Progenitor cell of endocrine pancreas (in vitro differentiated cells): ENCODE data around the gene NBEA. TPM values are rescaled to one million over a fixed set of nuclear protein-coding genes. Genes with fewer than 3 reads are reported as not detected.

Experiments
- DNase-seq: peaks from one replicate; pipeline ENCODE4 v3.0.0; 2021; ENCODE audit warnings: low spot score; ENCODE audit not compliant: unreplicated experiment
- H3K27ac Mint-ChIP-seq: 2 replicates; pipeline ENCODE4 v1.8.0; 2021; ENCODE audit warnings: mild to moderate bottlenecking, moderate library complexity, mixed read lengths
- H3K27me3 Mint-ChIP-seq: 2 replicates; pipeline ENCODE4 v1.8.0; 2021; ENCODE audit warnings: mixed read lengths
- H3K36me3 Mint-ChIP-seq: 2 replicates; pipeline ENCODE4 v1.8.0; 2022; ENCODE audit warnings: mixed read lengths; ENCODE audit not compliant: insufficient read depth
- H3K4me1 Mint-ChIP-seq: 2 replicates; pipeline ENCODE4 v1.8.0; 2021; ENCODE audit warnings: low read depth, mixed read lengths
- H3K4me3 Mint-ChIP-seq: 2 replicates; pipeline ENCODE4 v1.8.0; 2021; ENCODE audit warnings: low read depth, mild to moderate bottlenecking, moderate library complexity, mixed read lengths
- H3K9me3 Mint-ChIP-seq: 2 replicates; pipeline ENCODE4 v1.8.0; 2021; ENCODE audit warnings: low read depth, mixed read lengths
- CTCF ChIP-seq: fragments of 200-600 bp; sonication (generic); IDR thresholded peaks from one replicate; pipeline ENCODE4 v1.5.0; 2021; ENCODE audit warnings: antibody characterized with exemption, mild to moderate bottlenecking; ENCODE audit not compliant: unreplicated experiment
- total RNA-seq: library from RNA; stranded (reverse); gene quantifications from 2 replicates; pipeline ENCODE4 v1.2.1, GENCODE V29; 2021

NBEA gene
- total RNA-seq, 1 donor from 2014 or later, result 21.7 TPM

- Mint-ChIP-seq H3K27ac (no peak overlapping the region), H3K4me3 (no peak overlapping the region), H3K9me3 (no peaks in the 10 kb centered on the region), H3K27me3 (no peaks in the 10 kb centered on the region), H3K4me1 (no peaks in the 10 kb centered on the region), H3K36me3 (no peaks in the 10 kb centered on the region)
- no peak for DNase-seq
- TF ChIP-seq CTCF, result no peak
Observed at GRCh38 chr13:35411059-35411744, 469.1 kb downstream of the NBEA start.

- no peak for DNase-seq
- Mint-ChIP-seq H3K4me3 (no peak overlapping the region), H3K9me3 (no peaks in the 10 kb centered on the region), H3K27me3 (no peaks in the 10 kb centered on the region), H3K27ac (no peak overlapping the region), H3K4me1 (peaks cover 7% of the 10 kb centered on the region), H3K36me3 (no peaks in the 10 kb centered on the region)
- TF ChIP-seq CTCF, result no peak
Observed at GRCh38 chr13:35448465-35448864, 506.4 kb downstream of the NBEA start.

- H3K4me3 Mint-ChIP-seq, result no peak overlapping the region
- no peaks in the 10 kb centered on the region for H3K27me3 Mint-ChIP-seq
- H3K36me3 Mint-ChIP-seq, result no peaks in the 10 kb centered on the region
- no peak for TF ChIP-seq CTCF
- no peaks in the 10 kb centered on the region for H3K9me3 Mint-ChIP-seq
- DNase-seq, result no peak
- no peak overlapping the region for H3K27ac Mint-ChIP-seq
- peaks cover 7% of the 10 kb centered on the region for H3K4me1 Mint-ChIP-seq
Observed at GRCh38 chr13:35449821-35450220, 507.8 kb downstream of the NBEA start.

- Mint-ChIP-seq H3K27me3 (no peaks in the 10 kb centered on the region), H3K4me1 (no peaks in the 10 kb centered on the region), H3K4me3 (no peak overlapping the region), H3K27ac (no peak overlapping the region), H3K9me3 (peaks cover 2% of the 10 kb centered on the region), H3K36me3 (peaks cover 2% of the 10 kb centered on the region)
- no peak for TF ChIP-seq CTCF
- DNase-seq, result no peak
Observed at GRCh38 chr13:35455022-35455421, 513.0 kb downstream of the NBEA start.

- TF ChIP-seq CTCF, result no peak
- DNase-seq, result no peak
- no peak overlapping the region for H3K27ac Mint-ChIP-seq
Observed at GRCh38 chr13:35457258-35457657, 515.2 kb downstream of the NBEA start.

More at GRCh38 chr13:35457258-35457657, 515.2 kb downstream of the NBEA start:
- Mint-ChIP-seq H3K4me1 (no peaks in the 10 kb centered on the region), H3K9me3 (peaks cover 2% of the 10 kb centered on the region), H3K4me3 (no peak overlapping the region), H3K27me3 (no peaks in the 10 kb centered on the region), H3K36me3 (peaks cover 2% of the 10 kb centered on the region)
